Kidney (tissue), 14 donors: ENCODE results near the gene CARS1. TPM values are rescaled to one million over a fixed set of nuclear protein-coding genes. Genes with fewer than 3 reads are reported as not detected.

Experiments used
- DNase-seq, 5 donors: peaks; one replicate each; pipeline ENCODE4 v3.0.0-alpha.2; 2013 to 2020
- FAIRE-seq: peaks from 2 replicates; lab custom pipeline; 2012; peaks lifted over from hg19 to GRCh38; lab: Jason Lieb, UNC
- H3K27ac ChIP-seq, 2 donors: one replicate each; pipeline ENCODE4 v1.7.0; 2013; ENCODE audit warnings: low read depth in 2 of 2, low read length in 2 of 2, inconsistent platforms in 1 of 2
- H3K27me3 ChIP-seq: one replicate; pipeline ENCODE4 v1.7.1; 2013; ENCODE audit warnings: low read length, inconsistent platforms; ENCODE audit not compliant: control insufficient read depth, insufficient read depth
- H3K36me3 ChIP-seq, 3 donors: one replicate each; pipeline versions ENCODE4 v1.7.0 to v1.7.1; 2013; ENCODE audit warnings: low read length in 3 of 3, control low read depth in 1 of 3, inconsistent platforms in 1 of 3; ENCODE audit not compliant: insufficient read depth in 3 of 3, control insufficient read depth in 2 of 3
- H3K4me1 ChIP-seq, 3 donors: one replicate each; pipeline versions ENCODE4 v1.7.0 to v1.7.1; 2013; ENCODE audit warnings: low read length in 3 of 3, inconsistent platforms in 1 of 3, low read depth in 1 of 3; ENCODE audit not compliant: control insufficient read depth in 2 of 3, insufficient read depth in 2 of 3
- H3K4me3 ChIP-seq, 3 donors: one replicate each; pipeline versions ENCODE4 v1.7.0 to v1.8.1; 2013; ENCODE audit warnings: low read length in 3 of 3, control low read depth in 1 of 3, inconsistent platforms in 1 of 3
- H3K9ac ChIP-seq, 3 donors: one replicate each; pipeline versions ENCODE4 v1.7.0 to v1.7.1; 2013; ENCODE audit warnings: low read length in 3 of 3, control low read depth in 1 of 3, inconsistent platforms in 1 of 3
- H3K9me3 ChIP-seq, 3 donors: one replicate each; pipeline versions ENCODE4 v1.7.0 to v1.7.1; 2013; ENCODE audit warnings: low read length in 3 of 3, control low read depth in 1 of 3, inconsistent platforms in 1 of 3; ENCODE audit not compliant: control insufficient read depth in 2 of 3, insufficient read depth in 1 of 3
- intact Hi-C: fragments of 100-400 bp; cut with DNase I; formaldehyde crosslinking; loops from one replicate; pipeline ENCODE4 v1.11.1; 2022
- polyA plus RNA-seq: library from polyadenylated mRNA; stranded (reverse); fragments of 350-450 nt; fragmentation: Illumina TruSeq; extraction: RNeasy Lipid Tissue Mini Kit (QIAGEN cat#74804); gene quantifications from one replicate; pipeline ENCODE4 v1.2.3, GENCODE V29; 2014; ENCODE audit warnings: low read depth, low replicate concordance; ENCODE audit not compliant: insufficient read depth
- total RNA-seq: library from RNA; stranded (reverse); fragmentation: NEBNext Ultra II Directional; extraction: Animal tissue kit (Norgen Biotek cat#: 25700); gene quantifications from one replicate; pipeline ENCODE4 v1.2.1, GENCODE V29; 2021
- TF ChIP-seq, protein P1 (sequence below): IDR thresholded peaks from 3 replicates; pipeline ENCODE4 v1.5.1; 2012; ENCODE audit warnings: mild to moderate bottlenecking, moderate library complexity, borderline replicate concordance; ENCODE audit not compliant: insufficient read depth; ENCODE audit errors: extremely low read depth
- donor health status: control.
- donor health status: control.
- donor health status: control.
- donor health status: control.
- donor health status: control.
- donor health status: DM: yes; HTN: yes; CAD: no.
- donor health status: Normal renal cell carcinoma (clear cell type).

CARS1 gene
- total and polyA plus RNA-seq, 2 donors from 2014 or later: 26.5 to 49.5 TPM

DNA sequence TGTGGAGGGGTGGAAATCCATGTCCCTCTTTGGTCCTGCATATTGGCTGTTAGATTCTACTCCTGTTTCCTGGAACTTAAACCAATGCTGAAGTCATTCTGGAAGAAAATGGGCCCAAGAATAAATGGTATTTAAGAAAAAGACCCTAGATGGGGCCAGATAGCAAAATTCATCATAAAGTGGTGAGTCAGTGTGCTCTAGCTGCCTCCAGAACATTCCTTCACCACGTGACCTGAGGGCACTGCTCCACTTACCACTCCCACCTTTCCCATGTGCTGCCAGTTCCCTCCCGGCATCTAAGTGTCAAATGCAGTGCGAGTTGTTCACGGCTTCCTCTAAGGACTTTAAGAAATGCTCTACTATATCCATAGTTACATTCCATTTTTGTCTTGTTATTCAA, 34.2 kb downstream of the CARS1 start:
- Histone ChIP-seq H3K4me1 (peaks cover 0 to 16% (median 4%) of the 10 kb centered on the region in 3 donors), H3K9ac (no peak overlapping the region), H3K9me3 (no peaks in the 10 kb centered on the region), H3K27ac (peak overlapping the region in 1 of 2 donors; percentile 21), H3K4me3 (no peak overlapping the region), H3K36me3 (peaks cover 0 to 34% (median 28%) of the 10 kb centered on the region in 3 donors), H3K27me3 (no peaks in the 10 kb centered on the region)
- FAIRE-seq (no peak), DNase-seq (no peak)
- TF ChIP-seq, protein P1, sequence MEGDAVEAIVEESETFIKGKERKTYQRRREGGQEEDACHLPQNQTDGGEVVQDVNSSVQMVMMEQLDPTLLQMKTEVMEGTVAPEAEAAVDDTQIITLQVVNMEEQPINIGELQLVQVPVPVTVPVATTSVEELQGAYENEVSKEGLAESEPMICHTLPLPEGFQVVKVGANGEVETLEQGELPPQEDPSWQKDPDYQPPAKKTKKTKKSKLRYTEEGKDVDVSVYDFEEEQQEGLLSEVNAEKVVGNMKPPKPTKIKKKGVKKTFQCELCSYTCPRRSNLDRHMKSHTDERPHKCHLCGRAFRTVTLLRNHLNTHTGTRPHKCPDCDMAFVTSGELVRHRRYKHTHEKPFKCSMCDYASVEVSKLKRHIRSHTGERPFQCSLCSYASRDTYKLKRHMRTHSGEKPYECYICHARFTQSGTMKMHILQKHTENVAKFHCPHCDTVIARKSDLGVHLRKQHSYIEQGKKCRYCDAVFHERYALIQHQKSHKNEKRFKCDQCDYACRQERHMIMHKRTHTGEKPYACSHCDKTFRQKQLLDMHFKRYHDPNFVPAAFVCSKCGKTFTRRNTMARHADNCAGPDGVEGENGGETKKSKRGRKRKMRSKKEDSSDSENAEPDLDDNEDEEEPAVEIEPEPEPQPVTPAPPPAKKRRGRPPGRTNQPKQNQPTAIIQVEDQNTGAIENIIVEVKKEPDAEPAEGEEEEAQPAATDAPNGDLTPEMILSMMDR: no peak
- intact Hi-C loops: no loop called here

DNA sequence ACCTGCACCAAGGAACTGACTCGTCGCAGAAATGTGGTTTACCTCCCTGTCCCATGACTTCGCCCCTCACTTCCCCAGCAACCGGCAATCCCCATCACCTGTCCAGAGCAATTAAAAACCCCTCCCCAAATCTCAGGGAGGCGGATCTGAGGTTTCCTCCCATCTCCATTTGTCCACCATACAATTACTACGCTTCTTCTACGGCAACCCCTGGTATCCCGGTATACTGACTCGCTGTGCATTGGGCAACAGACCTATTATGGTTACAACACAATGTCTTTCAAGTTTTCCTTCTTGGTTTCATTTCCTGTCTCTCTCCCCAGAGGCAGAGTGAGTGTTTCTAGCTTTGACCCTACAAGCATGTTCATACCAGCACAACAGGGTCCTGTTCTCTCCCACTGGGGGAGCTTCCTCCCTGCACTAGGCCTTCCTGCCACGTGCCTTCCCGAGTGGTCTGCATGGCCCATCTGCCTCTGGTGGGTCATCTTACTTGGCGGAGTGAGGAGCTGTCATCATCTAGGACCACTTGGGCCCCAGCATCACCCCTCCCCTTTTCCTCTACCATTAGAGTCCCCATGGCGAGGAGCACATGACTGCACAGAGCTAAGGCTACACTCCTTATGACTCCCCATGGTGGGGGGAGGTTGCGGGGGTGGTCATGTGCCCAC, 34.8 kb downstream of the CARS1 start:
- peaks cover 0 to 39% (median 31%) of the 10 kb centered on the region in 3 donors for H3K36me3 ChIP-seq
- TF ChIP-seq, protein P1: no peak

DNA sequence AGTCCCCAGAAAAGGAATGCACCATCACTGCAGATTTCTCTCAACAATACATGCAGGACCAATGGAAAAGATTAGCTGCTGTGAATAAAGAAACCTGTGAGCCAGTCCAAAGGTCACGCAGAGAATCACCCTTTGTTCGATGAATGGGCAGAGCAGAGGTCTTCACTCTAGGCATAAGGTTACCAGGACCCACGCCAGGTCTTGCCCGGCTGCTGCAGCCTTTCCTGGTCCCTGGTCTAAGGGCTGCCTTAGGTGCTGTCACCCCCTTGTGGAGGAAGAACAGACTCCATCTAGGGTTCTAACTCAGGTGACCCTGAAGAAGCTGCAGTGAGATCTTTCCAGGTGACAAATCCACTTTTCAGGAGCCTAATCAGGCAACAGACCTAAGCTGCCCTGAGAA, 36.1 kb downstream of the CARS1 start:
- Histone ChIP-seq H3K9me3 (no peaks in the 10 kb centered on the region), H3K9ac (no peak overlapping the region), H3K27ac (no peak overlapping the region), H3K4me1 (peaks cover 0 to 16% (median 4%) of the 10 kb centered on the region in 3 donors), H3K27me3 (no peaks in the 10 kb centered on the region), H3K36me3 (peaks cover 0 to 34% (median 27%) of the 10 kb centered on the region in 3 donors), H3K4me3 (no peak overlapping the region)
- TF ChIP-seq, protein P1: peak; percentile 77
- intact Hi-C loops: no loop called here
- FAIRE-seq (no peak), DNase-seq (peak in 4 of 5 donors; percentile 40 to 73 (median 48))

More for the DNA sequence above, 34.8 kb downstream of the CARS1 start:
- no peaks in the 10 kb centered on the region for H3K27me3 ChIP-seq
- peak overlapping the region in 1 of 2 donors; percentile 21 for H3K27ac ChIP-seq
- no peaks in the 10 kb centered on the region for H3K9me3 ChIP-seq
- H3K4me1 ChIP-seq: peaks cover 0 to 16% (median 4%) of the 10 kb centered on the region in 3 donors
- H3K9ac ChIP-seq: no peak overlapping the region
- intact Hi-C loops: no loop called here
- peak in 1 of 5 donors; percentile 41 for DNase-seq
- no peak for FAIRE-seq
- no peak overlapping the region for H3K4me3 ChIP-seq
